Suprapubic skin (tissue), 3 donors: Measurements from ENCODE around the gene ANAPC15.

Source experiments
- CTCF ChIP-seq, 2 donors: fragments of 200-600 bp in 1 of 2; fragments of 450-650 bp in 1 of 2; sonication (generic) in 1 of 2; IDR thresholded peaks; one replicate each; pipeline ENCODE4 v1.5.1; 2016 to 2019; ENCODE audit warnings: antibody characterized with exemption in 2 of 2, mild to moderate bottlenecking in 1 of 2, moderate library complexity in 1 of 2
- POLR2AphosphoS5 ChIP-seq, 3 donors: sonication (generic); formaldehyde crosslinking; IDR thresholded peaks; one replicate each; pipeline ENCODE4 v1.6.1; 2017; ENCODE audit warnings: antibody characterized with exemption in 3 of 3

GRCh38 chr11:72160319-72160718 is 47.8 kb upstream of the ANAPC15 start:
- TF ChIP-seq CTCF (IDR thresholded peaks at IDR 0.05) (no peak), POLR2AphosphoS5 (IDR thresholded peaks at IDR 0.05) (no peak)
